Measurements from ENCODE around the gene ADGRE3. TPM values are rescaled to one million over a fixed set of nuclear protein-coding genes. Genes with fewer than 3 reads are reported as not detected.

The ADGRE3 gene
- total and polyA plus RNA-seq, 2 of the 8 experiments (the other 6 are each of a cell fraction or from before 2014, with no cell fraction given): not detected

DNA sequence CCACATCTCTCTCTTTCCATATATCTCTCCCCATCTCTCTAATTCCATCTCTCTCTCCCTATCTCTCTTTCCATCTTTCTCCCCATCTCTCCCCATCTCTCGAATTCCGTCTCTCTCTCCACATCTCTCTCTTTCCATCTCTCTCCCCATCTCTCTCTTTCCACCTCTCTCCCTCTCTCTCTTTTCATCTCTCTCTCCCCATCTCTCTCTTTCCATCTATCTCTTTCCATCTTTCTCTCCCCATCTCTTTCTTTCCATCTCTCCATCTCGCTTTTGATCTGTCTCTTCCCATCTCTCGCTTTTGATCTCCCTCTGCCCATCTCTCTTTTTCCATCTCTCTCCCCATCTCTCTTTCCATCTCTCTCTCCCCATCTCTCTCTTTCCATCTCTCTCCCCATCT is 25.6 kb downstream of the ADGRE3 start (continued):
- TF ChIP-seq SRF (IDR thresholded peaks at IDR 0.05; ENCODE audit: low read depth, low read length) (no peak), ZNF274 (IDR thresholded peaks at IDR 0.05; ENCODE audit: borderline replicate concordance, extremely low read depth, low read length) (no peak), CEBPB (IDR thresholded peaks at IDR 0.05; ENCODE audit: low read depth, low read length) (no peak)
